ENCODE data around the gene SRPX2.

SRPX2 gene, protein sequence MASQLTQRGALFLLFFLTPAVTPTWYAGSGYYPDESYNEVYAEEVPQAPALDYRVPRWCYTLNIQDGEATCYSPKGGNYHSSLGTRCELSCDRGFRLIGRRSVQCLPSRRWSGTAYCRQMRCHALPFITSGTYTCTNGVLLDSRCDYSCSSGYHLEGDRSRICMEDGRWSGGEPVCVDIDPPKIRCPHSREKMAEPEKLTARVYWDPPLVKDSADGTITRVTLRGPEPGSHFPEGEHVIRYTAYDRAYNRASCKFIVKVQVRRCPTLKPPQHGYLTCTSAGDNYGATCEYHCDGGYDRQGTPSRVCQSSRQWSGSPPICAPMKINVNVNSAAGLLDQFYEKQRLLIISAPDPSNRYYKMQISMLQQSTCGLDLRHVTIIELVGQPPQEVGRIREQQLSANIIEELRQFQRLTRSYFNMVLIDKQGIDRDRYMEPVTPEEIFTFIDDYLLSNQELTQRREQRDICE

GRCh38 chrX:100643956-100644860, at the start of gene SRPX2:
Gene SRPX2 (plus strand): TSS chrX:100644199. CDS start chrX:100646323, 2,124 bp downstream.
- peak; percentile 84 for DNase-seq (ENCODE audit: low read depth, low spot score)

DNA sequence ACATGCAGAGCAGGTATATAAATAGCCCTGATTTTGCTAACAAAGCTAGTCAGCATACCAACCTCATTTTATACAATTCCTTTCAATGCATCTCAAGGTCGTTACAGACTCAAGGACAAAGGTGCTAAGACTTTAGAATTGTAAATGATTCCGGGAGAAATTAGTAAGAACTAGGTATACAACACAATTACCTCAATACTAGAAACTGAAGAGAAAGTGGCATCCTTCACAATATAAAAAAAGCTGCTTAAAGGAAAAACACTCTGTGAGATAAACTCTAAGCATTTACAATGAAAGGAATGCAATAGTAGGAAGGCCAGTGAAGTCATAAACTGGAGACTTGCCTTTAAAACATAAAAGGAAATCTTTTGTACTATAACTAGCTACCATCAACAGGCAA, 47.4 kb upstream of the SRPX2 start:
- no peak for DNase-seq (ENCODE audit: low read depth, low spot score)

GRCh38 chrX:100599456-100599855, 44.5 kb upstream of the SRPX2 start:
- no peak for DNase-seq (ENCODE audit: low read depth, low spot score)

DNA sequence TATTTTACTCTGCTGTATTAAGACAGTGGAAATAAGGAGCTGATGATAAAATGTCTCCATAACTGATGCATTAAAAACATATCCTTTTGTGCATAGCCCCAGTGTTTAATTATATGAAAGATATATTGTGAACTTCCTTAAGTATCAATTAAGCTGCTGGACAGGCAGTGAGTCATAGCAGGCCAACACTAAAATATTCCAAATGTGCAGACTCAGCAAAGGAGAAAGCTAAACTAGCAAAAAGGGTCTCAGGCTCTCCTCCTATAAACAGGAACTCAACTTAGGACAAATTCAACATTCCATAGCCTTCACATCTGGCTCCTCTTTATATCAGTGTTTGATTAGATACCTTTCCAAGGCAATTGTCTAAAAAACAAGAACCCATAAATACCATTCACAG, 43.7 kb upstream of the SRPX2 start:
- no peak for DNase-seq (ENCODE audit: low read depth, low spot score)

DNA sequence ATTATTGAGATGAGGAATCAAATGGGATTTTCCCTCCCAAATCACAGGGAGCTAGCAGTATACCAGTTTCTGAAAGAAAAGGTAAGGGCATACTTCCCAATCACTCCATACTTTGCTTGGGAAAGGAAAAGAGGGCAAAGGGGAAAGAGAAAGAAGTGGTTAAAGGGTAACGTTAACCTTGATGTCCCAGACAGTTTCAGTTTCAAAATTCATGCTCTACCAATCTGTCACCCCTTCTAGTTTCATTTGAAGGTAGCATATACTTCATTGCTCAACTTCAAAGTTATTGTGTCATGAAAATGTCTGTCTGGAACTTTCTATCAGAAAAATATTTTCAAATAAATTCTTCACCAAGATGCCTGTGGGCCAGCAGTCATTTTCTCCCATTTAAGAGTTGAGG, 43.2 kb upstream of the SRPX2 start:
- no peak for DNase-seq (ENCODE audit: low read depth, low spot score)

DNA sequence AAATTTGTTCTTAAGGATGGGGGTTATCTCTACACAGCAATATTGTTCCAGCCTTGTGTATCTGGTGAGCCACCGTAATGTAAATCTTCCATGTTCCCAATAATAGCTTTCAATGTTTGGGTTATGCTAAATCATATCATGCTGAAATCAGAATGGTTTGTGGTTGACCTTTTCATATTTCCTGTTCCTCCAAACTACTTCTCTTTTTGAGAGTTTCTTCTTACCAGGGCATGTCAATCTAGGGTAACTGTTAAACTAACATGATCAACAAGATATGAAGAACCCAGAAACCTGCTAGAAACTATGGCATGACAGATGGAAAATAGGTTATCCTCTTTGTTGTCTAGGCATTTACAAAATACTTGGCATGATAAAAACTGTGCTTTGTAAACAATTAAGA, 37.2 kb upstream of the SRPX2 start:
- no peak for DNase-seq (ENCODE audit: low read depth, low spot score)

- DNase-seq (ENCODE audit: low read depth, low spot score) = no peak
These were observed 34.4 kb upstream of the SRPX2 start for GRCh38 chrX:100609591-100609990.

GRCh38 chrX:100611951-100612350, 32.0 kb upstream of the SRPX2 start:
- no peak for DNase-seq (ENCODE audit: low read depth, low spot score)

GRCh38 chrX:100615005-100615404, 29.0 kb upstream of the SRPX2 start:
- DNase-seq (ENCODE audit: low read depth, low spot score) = peak; percentile 67

DNA sequence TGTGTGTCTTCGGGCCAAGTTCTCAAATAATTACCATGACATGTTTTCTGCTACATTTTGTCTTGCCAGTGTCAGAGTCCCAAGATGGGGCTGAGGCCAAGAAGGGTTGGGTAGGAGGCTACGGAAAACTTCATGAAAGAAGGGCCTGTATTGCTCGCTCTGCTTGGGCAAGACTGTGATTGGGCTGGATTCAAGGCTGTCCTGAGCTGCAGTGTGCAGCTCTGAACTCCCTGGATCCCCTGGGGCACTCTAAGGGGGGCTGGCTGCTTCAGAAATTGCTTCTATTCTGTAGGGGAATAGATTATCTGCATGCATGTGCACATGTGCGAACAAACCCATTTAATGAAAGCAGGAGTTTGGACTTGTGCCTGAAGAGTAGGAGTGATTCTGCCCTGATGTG, 21.0 kb upstream of the SRPX2 start:
- DNase-seq (ENCODE audit: low read depth, low spot score) = no peak

GRCh38 chrX:100625985-100626491, 18.0 kb upstream of the SRPX2 start:
- DNase-seq (ENCODE audit: low read depth, low spot score) = peak; percentile 17

DNA sequence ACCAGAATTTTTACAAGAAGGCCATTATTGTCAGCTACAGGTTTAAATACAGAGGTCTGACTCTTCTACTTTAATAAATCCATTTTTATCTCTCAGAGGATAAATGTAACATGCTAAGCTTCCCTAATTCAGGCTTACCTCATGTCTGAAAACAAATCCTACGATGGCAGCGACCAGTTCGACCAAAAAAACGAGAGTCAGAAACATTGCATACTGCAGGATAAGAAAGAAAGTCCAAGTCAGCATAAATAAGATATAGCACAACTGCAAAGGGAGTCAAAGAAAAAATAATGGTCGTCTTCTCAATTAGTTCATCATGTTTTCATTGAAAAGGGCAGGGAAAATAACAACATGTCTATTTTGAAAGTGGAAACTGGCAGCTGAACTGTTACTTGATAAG, 9.0 kb upstream of the SRPX2 start:
- no peak for DNase-seq (ENCODE audit: low read depth, low spot score)

GRCh38 chrX:100635989-100636320, 8.0 kb upstream of the SRPX2 start:
- DNase-seq (ENCODE audit: low read depth, low spot score) = peak; percentile 26

GRCh38 chrX:100636321-100636991, 7.5 kb upstream of the SRPX2 start, which contains the start of gene TSPAN6:
Gene TSPAN6 (minus strand): TSS chrX:100636806. CDS start chrX:100636694, 112 bp downstream.
- DNase-seq (ENCODE audit: low read depth, low spot score) = peak; percentile 92

- DNase-seq (ENCODE audit: low read depth, low spot score) = no peak
These were observed 1.7 kb upstream of the SRPX2 start for GRCh38 chrX:100642290-100642689.

DNA sequence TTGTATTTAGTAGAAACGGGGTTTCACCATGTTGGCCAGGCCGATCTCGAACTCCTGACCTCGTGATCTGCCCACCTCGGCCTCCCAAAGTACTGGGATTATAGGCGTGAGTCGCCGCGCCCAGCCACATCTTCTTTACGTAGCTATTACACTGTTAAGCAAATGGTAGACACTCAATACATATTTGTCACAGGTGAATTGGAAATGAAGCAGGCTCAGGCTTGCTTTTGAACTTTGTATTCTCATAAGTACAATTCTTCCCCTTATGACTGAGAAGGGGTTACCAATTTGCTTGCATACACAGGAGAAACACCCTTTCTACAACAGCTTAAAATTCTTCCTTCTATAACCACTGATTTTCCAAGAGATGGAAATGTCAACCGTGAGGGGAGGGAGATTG, 787 bp upstream of the SRPX2 start:
- DNase-seq (ENCODE audit: low read depth, low spot score) = no peak

DNA sequence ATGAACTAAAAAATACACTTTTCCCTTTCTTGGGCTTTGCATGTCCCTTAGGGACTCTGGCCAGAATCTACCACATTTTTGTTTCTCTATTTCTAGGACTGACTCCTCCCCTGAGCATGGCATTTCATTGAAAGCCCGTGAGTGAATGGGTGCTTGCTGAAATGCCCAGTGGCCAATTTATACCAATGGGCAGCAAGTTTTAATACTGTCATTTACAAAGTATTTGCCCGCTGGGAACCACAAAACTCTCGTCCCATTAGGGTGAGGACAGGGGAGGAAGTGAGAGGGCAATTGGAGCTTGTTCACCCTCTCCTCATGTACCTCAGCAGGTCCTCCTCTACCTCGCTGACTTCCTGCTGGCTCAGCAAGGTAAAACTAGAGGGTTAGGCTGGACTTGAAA, 1.1 kb downstream of the SRPX2 start:
- peak; percentile 51 for DNase-seq (ENCODE audit: low read depth, low spot score)

- peak; percentile 31 for DNase-seq (ENCODE audit: low read depth, low spot score)
These were observed 3.1 kb downstream of the SRPX2 start for GRCh38 chrX:100647095-100647494.

- no peak for DNase-seq (ENCODE audit: low read depth, low spot score)
These were observed 3.7 kb downstream of the SRPX2 start for GRCh38 chrX:100647739-100648138.

GRCh38 chrX:100648458-100649417, 4.7 kb downstream of the SRPX2 start:
- peak; percentile 37 for DNase-seq (ENCODE audit: low read depth, low spot score)
